ENCODE measurements around the gene KRT222.

DNA sequence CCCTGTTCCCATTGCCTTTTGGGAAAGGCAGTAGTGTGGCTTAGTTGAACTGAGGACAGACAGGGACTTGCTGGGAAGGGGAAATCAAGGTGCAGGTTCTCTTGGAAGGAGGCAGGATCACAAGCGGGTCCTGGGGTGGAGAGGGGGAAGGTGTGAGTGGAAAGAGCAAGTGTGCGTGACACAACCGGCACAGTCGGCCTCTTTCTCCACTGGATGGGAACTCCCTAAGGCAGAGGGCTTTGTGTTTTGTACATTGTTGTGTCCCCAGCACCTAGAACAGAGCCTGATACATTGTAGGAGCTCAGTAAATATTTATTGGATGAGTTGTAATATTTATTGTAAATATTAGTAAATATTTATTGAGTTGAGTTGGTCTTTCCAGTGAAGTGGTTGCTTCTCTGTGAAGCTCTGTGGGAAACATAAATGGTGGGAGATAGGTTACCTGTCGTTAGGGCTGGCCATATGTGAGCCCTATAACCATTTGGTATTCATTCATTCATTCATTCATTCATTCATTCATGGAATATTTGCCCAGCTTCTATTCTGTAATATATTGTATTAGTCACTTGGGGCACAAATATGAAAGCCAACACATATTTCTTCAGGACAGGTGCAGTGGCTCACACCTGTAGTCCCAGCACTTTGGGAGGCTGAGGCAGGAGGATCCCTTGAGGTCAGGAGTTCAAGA, 51.4 kb downstream of the KRT222 start:
- no peak for TF ChIP-seq GATA2 (IDR thresholded peaks at IDR 0.05; ENCODE audit: low read depth, low read length)
- no peak for TF ChIP-seq GATA3 (IDR thresholded peaks at IDR 0.05; ENCODE audit: low read depth, low read length)
